ENCODE measurements around the gene SRPRA.
A peak's percentile ranks its signal among the peaks of the same experiment; 100 is the strongest.
"Not testable (repeated sequence)": the region's sequence is repeated elsewhere in the genome, so short reads cannot be mapped to it uniquely, and the experiment has no call there.

Gene SRPRA

GRCh38 chr11:126282736-126283591 lies 14.3 kb upstream of the SRPRA start, which contains the start of gene TIRAP:
TIRAP (plus strand) TSS chr11:126283093; CDS start chr11:126290895, 7,802 bp downstream.
- DNase-seq, result peak; percentile 63

- DNase-seq, result peak; percentile 36
Observed at GRCh38 chr11:126282361-126282735, 13.7 kb upstream of the SRPRA start.

GRCh38 chr11:126281666-126282175 lies 13.0 kb upstream of the SRPRA start:
- DNase-seq, result no peak

- no peak for DNase-seq
Observed at GRCh38 chr11:126281245-126281644, 12.6 kb upstream of the SRPRA start.

- DNase-seq, result peak; percentile 25
Observed at GRCh38 chr11:126280595-126280994, 11.9 kb upstream of the SRPRA start.

- no peak for DNase-seq
Observed at GRCh38 chr11:126279191-126279590, 10.5 kb upstream of the SRPRA start.

- DNase-seq, result no peak
Observed at GRCh38 chr11:126277780-126278179, 9.1 kb upstream of the SRPRA start.

- DNase-seq, result no peak
Observed at GRCh38 chr11:126277322-126277721, 8.6 kb upstream of the SRPRA start.

GRCh38 chr11:126268361-126268707 lies 361 bp downstream of the SRPRA start:
- no peak for DNase-seq

- DNase-seq, result no peak
Observed at GRCh38 chr11:126267650-126268049, 1.0 kb downstream of the SRPRA start.

- DNase-seq, result no peak
Observed at GRCh38 chr11:126265811-126266210, 2.9 kb downstream of the SRPRA start.

GRCh38 chr11:126263489-126263888 lies 5.2 kb downstream of the SRPRA start:
- DNase-seq, result no peak

GRCh38 chr11:126262216-126262615 lies 6.5 kb downstream of the SRPRA start:
- no peak for DNase-seq

GRCh38 chr11:126257764-126258163 lies 10.9 kb downstream of the SRPRA start:
- DNase-seq, result no peak

- no peak for DNase-seq
Observed at GRCh38 chr11:126257144-126257543, 11.6 kb downstream of the SRPRA start.

GRCh38 chr11:126256216-126256615 lies 12.5 kb downstream of the SRPRA start:
- DNase-seq, result no peak

GRCh38 chr11:126255507-126255906 lies 13.2 kb downstream of the SRPRA start:
- not testable (repeated sequence) for DNase-seq

GRCh38 chr11:126254819-126255218 lies 13.9 kb downstream of the SRPRA start:
- DNase-seq, result no peak

- DNase-seq, result no peak
Observed at GRCh38 chr11:126253265-126253664, 15.4 kb downstream of the SRPRA start.

GRCh38 chr11:126246636-126247035 lies 22.1 kb downstream of the SRPRA start:
- no peak for DNase-seq

- no peak for DNase-seq
Observed at GRCh38 chr11:126233391-126233790, 35.3 kb downstream of the SRPRA start.

GRCh38 chr11:126232683-126233082 lies 36.0 kb downstream of the SRPRA start:
- no peak for DNase-seq

- DNase-seq, result no peak
Observed at GRCh38 chr11:126231725-126232459, 36.8 kb downstream of the SRPRA start.

Data from suppressor macrophage treated with lipopolysaccharide for 4 hours (primary cell).